NB4 (cell line): ENCODE data around the gene GALM.

Source experiments
- DNase-seq: peaks from one replicate; pipeline ENCODE4 v3.0.0; 2010; ENCODE audit warnings: low read depth
- H3K4me3 ChIP-seq: one replicate; pipeline ENCODE4 v1.5.1; 2011; ENCODE audit warnings: mild to moderate bottlenecking, low read depth, low read length, moderate library complexity
- CTCF ChIP-seq: IDR thresholded peaks from one replicate; pipeline ENCODE4 v1.5.1; 2012; ENCODE audit warnings: low read depth, low read length
- MAX ChIP-seq: IDR thresholded peaks from 2 replicates; pipeline ENCODE4 v1.6.1; 2011; ENCODE audit warnings: low read depth, low read length
- MYC ChIP-seq: IDR thresholded peaks from 2 replicates; pipeline ENCODE4 v1.6.1; 2011; ENCODE audit warnings: low read depth, low read length
- POLR2A ChIP-seq: IDR thresholded peaks from 2 replicates; pipeline ENCODE4 v1.6.1; 2011; ENCODE audit warnings: mild to moderate bottlenecking; ENCODE audit not compliant: insufficient read length; ENCODE audit errors: extremely low read depth

Gene GALM

GRCh38 chr2:38692636-38693318, 26.9 kb downstream of the GALM start:
- H3K4me3 ChIP-seq, result no peak overlapping the region
- no peak for TF ChIP-seq MAX
- no peak for TF ChIP-seq POLR2A
- TF ChIP-seq MYC, result no peak
- TF ChIP-seq CTCF, result no peak
- DNase-seq, result no peak

DNA sequence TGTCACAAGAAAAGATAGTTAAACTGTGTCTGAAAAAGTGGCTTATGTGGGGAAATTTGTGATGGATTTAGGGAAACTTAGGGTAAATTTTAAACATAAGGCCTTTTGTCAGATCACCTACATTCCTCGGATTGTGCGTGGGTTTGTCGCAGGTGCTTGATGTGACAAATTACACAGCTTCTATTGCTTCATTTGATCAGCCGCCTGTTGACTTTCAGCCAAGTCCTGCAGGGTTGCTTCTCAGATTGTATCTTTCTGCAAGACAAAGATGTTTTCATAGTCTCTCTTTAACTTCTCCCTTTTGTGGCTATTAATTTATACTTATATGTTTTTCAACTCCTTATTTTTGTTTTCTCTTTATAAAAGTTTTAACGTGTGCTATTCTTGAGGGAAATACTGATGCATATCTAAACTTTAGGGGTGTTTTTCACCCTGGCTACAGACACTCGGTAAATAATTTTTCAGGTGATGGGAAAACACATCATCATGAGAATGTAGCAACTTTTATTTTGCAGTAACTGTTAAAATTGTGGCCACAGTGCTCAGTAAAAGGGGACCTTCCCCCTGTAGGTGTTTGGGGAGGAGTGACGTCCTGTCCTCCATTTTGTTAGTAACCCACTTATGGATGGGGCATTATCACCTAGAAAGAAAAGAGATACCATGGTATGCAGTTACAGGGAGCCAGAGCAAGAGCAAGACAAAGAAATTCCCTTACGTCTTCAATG, 31.4 kb downstream of the GALM start:
- no peak overlapping the region for H3K4me3 ChIP-seq
- no peak for DNase-seq
- TF ChIP-seq POLR2A (no peak), MYC (no peak), CTCF (no peak), MAX (no peak)

DNA sequence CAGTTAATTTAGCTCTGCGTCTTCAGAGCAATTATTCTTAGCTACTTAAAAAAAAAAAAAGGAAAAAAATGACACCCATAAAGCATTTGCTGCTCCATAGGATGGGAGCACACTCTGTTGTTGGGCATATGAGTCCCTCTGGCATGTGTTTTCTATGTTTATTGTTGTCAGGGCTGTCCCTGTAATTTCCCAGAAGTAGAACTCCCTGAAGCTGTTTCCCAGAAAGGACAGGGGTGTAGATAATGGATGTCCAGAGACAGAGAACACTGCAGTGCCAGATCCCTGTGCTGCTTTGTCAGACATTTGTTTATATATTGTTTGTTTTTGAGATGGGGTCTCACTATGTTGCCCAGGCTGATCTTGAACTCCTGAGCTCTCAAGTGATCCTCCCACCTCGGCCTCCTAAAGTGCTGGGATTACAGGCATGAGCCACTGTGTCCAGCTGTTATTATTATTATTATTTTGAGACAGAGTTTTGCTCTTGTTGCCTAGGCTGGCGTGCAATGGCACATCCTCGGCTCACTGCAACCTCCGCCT, 32.6 kb downstream of the GALM start:
- no peak overlapping the region for H3K4me3 ChIP-seq
- no peak for TF ChIP-seq MYC
- TF ChIP-seq POLR2A, result no peak
- TF ChIP-seq CTCF, result no peak
- TF ChIP-seq MAX, result no peak
- no peak for DNase-seq

DNA sequence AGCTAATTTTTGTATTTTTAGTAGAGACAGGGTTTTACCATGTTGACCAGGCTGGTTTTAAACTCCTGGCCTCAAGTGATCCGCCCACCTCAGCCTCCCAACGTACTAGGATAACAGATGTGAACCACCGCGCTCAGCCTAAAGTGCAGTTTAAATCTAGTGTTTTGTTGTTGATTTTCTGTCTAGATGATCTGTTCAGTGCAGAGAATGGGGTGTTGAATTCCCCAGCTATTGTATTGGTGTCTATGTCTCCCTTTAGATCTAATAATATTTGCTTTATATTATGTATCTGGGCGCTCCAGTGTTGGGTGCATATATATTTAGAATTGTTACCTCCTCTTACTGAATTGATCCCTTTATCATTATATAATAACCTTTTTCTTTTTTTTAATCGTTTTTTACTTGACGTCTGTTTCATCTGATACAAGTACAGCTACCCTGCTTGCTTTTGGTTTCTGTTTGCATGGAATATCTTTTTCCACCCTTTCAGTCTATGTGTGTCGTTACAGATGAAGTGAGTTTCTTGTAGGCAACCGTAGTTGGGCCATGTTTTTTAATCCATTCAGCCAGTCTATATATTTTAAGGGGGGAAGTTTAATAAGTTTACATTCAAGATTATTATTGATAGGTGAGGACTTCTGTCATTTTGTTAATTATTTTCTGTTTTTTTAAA, 34.3 kb downstream of the GALM start:
- no peak overlapping the region for H3K4me3 ChIP-seq
- TF ChIP-seq POLR2A, result no peak
- TF ChIP-seq CTCF, result no peak
- no peak for TF ChIP-seq MAX
- TF ChIP-seq MYC, result no peak
- DNase-seq, result no peak

- no peak for DNase-seq
- TF ChIP-seq MAX (no peak), MYC (no peak), CTCF (no peak), POLR2A (no peak)
- H3K4me3 ChIP-seq, result no peak overlapping the region
Observed at GRCh38 chr2:38700881-38701458, 35.1 kb downstream of the GALM start.
